Breast epithelium (tissue), 4 donors: ENCODE data around the gene F2R. TPM values are rescaled to one million over a fixed set of nuclear protein-coding genes. Genes with fewer than 3 reads are reported as not detected.

Experiments
- DNase-seq, 2 donors: peaks; one replicate each; pipeline ENCODE4 v3.0.0-alpha.2; 2019; ENCODE audit warnings: low spot score in 2 of 2
- H3K27ac ChIP-seq, 2 donors: fragments of 200-600 bp; sonication (generic) in 1 of 2; one replicate each; pipeline ENCODE4 v1.5.1; 2016 to 2019; ENCODE audit warnings: mild to moderate bottlenecking in 1 of 2
- H3K27me3 ChIP-seq, 2 donors: fragments of 200-600 bp; sonication (generic) in 1 of 2; one replicate each; pipeline versions ENCODE4 v1.5.1 to v1.6.0; 2017 to 2019; ENCODE audit warnings: control low read depth in 1 of 2, mild to moderate bottlenecking in 1 of 2
- H3K36me3 ChIP-seq: fragments of 200-600 bp; one replicate; pipeline ENCODE4 v1.5.1; 2019
- H3K4me1 ChIP-seq, 2 donors: fragments of 200-600 bp; sonication (generic); one replicate each; pipeline ENCODE4 v1.5.1; 2016 to 2019; ENCODE audit warnings: control low read depth in 1 of 2
- H3K4me3 ChIP-seq, 3 donors: fragments of 200-600 bp; sonication (generic); 1 replicate in 2 of 3; 2 replicates in 1 of 3; pipeline ENCODE4 v1.5.1; 2016 to 2019; ENCODE audit warnings: mild to moderate bottlenecking in 3 of 3, moderate library complexity in 2 of 3
- H3K9me3 ChIP-seq, 2 donors: fragments of 200-600 bp; sonication (generic) in 1 of 2; one replicate each; pipeline ENCODE4 v1.5.1; 2016 to 2019; ENCODE audit warnings: control low read depth in 1 of 2
- CTCF ChIP-seq, 3 donors: fragments of 450-650 bp; IDR thresholded peaks; one replicate each; pipeline ENCODE4 v1.5.1; 2016 to 2017; ENCODE audit warnings: antibody characterized with exemption in 3 of 3, mild to moderate bottlenecking in 3 of 3, moderate library complexity in 3 of 3
- POLR2A ChIP-seq: fragments of 450-650 bp; IDR thresholded peaks from one replicate; pipeline ENCODE4 v1.6.1; 2016; ENCODE audit warnings: antibody characterized with exemption, mild to moderate bottlenecking, moderate library complexity
- POLR2AphosphoS5 ChIP-seq, 3 donors: sonication (generic); formaldehyde crosslinking; IDR thresholded peaks; one replicate each; pipeline ENCODE4 v1.6.1; 2017; ENCODE audit warnings: antibody characterized with exemption in 3 of 3
- intact Hi-C: fragments of 100-400 bp; cut with DNase I; formaldehyde crosslinking; loops from one replicate; pipeline ENCODE4 v1.15.1; 2023; ENCODE audit warnings: low total_unique reads
- total RNA-seq, 3 donors: library from RNA; depleted of rRNA; stranded (reverse); fragments of >200 nt; gene quantifications; one replicate each; pipeline ENCODE4 v1.1.0, GENCODE V29; 2016

The F2R gene
- 10 to 100 TPM; 15.1 to 39.4 (median 27.2) TPM for total RNA-seq

DNA sequence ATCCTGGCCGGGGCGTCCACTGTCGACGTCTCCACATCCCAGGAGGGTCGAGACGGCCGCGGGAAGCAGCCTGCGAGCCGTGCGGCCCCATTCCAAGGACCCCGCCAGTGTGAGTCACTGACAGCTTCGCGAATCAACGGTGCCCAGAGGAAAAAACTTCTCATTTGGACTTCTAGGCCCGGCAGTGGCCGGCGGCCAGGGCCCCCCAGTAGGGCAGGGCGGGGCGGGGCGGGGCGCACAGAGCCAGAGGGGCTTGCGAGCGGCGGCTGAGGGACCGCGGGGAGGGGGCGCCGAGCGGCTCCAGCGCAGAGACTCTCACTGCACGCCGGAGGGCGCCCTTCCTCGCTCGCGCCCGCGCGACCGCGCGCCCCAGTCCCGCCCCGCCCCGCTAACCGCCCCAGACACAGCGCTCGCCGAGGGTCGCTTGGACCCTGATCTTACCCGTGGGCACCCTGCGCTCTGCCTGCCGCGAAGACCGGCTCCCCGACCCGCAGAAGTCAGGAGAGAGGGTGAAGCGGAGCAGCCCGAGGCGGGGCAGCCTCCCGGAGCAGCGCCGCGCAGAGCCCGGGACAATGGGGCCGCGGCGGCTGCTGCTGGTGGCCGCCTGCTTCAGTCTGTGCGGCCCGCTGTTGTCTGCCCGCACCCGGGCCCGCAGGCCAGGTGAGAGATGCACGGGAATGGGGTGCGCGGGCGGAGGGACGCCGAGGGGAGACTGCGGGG is at the start of gene F2R:
Gene F2R (plus strand): TSS at position 391 of the 720 bp plus-strand sequence. CDS start 182 bp downstream, at position 573.
- no peaks in the 10 kb centered on the region for H3K36me3 ChIP-seq
- peaks cover 0 to 4% of the 10 kb centered on the region in 2 donors for H3K4me1 ChIP-seq
- H3K27ac ChIP-seq = peak within 1 kb of the TSS; percentile 75 to 80
- peak within 1 kb of the TSS; percentile 63 to 87 (median 74) for H3K4me3 ChIP-seq
- intact Hi-C loops = no loop called here
- peaks cover 0 to 6% of the 10 kb centered on the region in 2 donors for H3K27me3 ChIP-seq
- DNase-seq = no peak
- TF ChIP-seq POLR2A (no peak), POLR2AphosphoS5 (IDR thresholded peaks at IDR 0.05) (no peak), CTCF (IDR thresholded peaks at IDR 0.05) (peak in 1 of 3 donors; percentile 31)
- no peaks in the 10 kb centered on the region for H3K9me3 ChIP-seq

GRCh38 chr5:76667495-76667894 is 48.4 kb upstream of the F2R start:
- no peak overlapping the region for H3K27ac ChIP-seq
- H3K9me3 ChIP-seq = no peaks in the 10 kb centered on the region
- no peak for DNase-seq
- H3K4me1 ChIP-seq = no peaks in the 10 kb centered on the region
- H3K36me3 ChIP-seq = no peaks in the 10 kb centered on the region
- no peak overlapping the region for H3K4me3 ChIP-seq
- H3K27me3 ChIP-seq = no peaks in the 10 kb centered on the region
- no peak for TF ChIP-seq POLR2AphosphoS5 (IDR thresholded peaks at IDR 0.05)
- no peak for TF ChIP-seq CTCF (IDR thresholded peaks at IDR 0.05)
- TF ChIP-seq POLR2A = no peak
- intact Hi-C loops = no loop called here

GRCh38 chr5:76669245-76669644 is 46.7 kb upstream of the F2R start:
- Histone ChIP-seq H3K4me3 (no peak overlapping the region), H3K9me3 (no peaks in the 10 kb centered on the region), H3K27ac (no peak overlapping the region), H3K4me1 (no peaks in the 10 kb centered on the region), H3K27me3 (no peaks in the 10 kb centered on the region), H3K36me3 (no peaks in the 10 kb centered on the region)
- no peak for DNase-seq
- no peak for TF ChIP-seq POLR2AphosphoS5 (IDR thresholded peaks at IDR 0.05)
- TF ChIP-seq CTCF (IDR thresholded peaks at IDR 0.05) = no peak
- no peak for TF ChIP-seq POLR2A
- intact Hi-C loops = no loop called here

- no peaks in the 10 kb centered on the region for H3K36me3 ChIP-seq
- H3K27ac ChIP-seq = no peak overlapping the region
- intact Hi-C loops = loop anchor here (2.0 kb wide), 1 partner anchor 36 kb away; no protein-coding TSS in a partner anchor
- no peak overlapping the region for H3K4me3 ChIP-seq
- no peak for DNase-seq
- no peaks in the 10 kb centered on the region for H3K27me3 ChIP-seq
- no peaks in the 10 kb centered on the region for H3K4me1 ChIP-seq
- H3K9me3 ChIP-seq = no peaks in the 10 kb centered on the region
- TF ChIP-seq POLR2AphosphoS5 (IDR thresholded peaks at IDR 0.05) (no peak), POLR2A (no peak), CTCF (IDR thresholded peaks at IDR 0.05) (no peak)
Measured at GRCh38 chr5:76670508-76670907, 45.4 kb upstream of the F2R start.

DNA sequence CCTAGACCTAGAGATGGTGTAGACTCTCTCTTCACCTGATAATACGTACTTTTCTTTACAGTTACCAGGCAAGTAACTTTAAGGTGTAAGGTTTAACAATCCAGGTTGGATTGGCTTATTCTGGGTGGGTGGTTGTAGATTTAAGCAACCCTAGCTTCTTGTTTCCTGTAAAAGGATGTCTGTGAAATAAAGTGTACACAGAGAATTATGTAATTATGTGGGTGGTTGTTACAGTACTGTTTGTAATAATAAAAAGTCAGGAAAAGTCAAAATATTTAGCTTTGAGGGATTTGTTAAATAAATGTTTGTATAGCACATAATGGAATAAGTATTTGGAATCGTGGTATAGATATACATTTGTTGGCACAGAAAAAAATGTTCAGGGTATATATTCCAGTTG is 43.7 kb upstream of the F2R start:
- DNase-seq = no peak
- H3K4me1 ChIP-seq = no peaks in the 10 kb centered on the region
- no peaks in the 10 kb centered on the region for H3K36me3 ChIP-seq
- H3K9me3 ChIP-seq = no peaks in the 10 kb centered on the region
- TF ChIP-seq POLR2AphosphoS5 (IDR thresholded peaks at IDR 0.05) (no peak), CTCF (IDR thresholded peaks at IDR 0.05) (no peak), POLR2A (no peak)
- no peak overlapping the region for H3K27ac ChIP-seq
- no peak overlapping the region for H3K4me3 ChIP-seq
- intact Hi-C loops = no loop called here
- H3K27me3 ChIP-seq = no peaks in the 10 kb centered on the region
